ENCODE results near the gene HOXA5.

- TF ChIP-seq CTCF (IDR thresholded peaks at IDR 0.05; ENCODE audit: control extremely low read depth in 1 of 3, insufficient read depth in 1 of 3, low read depth in 1 of 3, low read length in 3 of 3) (no peak), MAFK (IDR thresholded peaks at IDR 0.05; ENCODE audit: low read depth, low read length) (no peak)
Measured at GRCh38 chr7:27112361-27112760, 31.1 kb downstream of the HOXA5 start.
